Esophagus (tissue), 2 donors: ENCODE data around the gene MAPRE2. TPM values are rescaled to one million over a fixed set of nuclear protein-coding genes. Genes with fewer than 3 reads are reported as not detected.

Experiments
- H3K27ac ChIP-seq, 2 donors: one replicate each; pipeline ENCODE4 v1.5.1; 2013; ENCODE audit warnings: low read depth in 2 of 2, mild to moderate bottlenecking in 2 of 2, inconsistent platforms in 1 of 2, low read length in 1 of 2, moderate library complexity in 1 of 2
- H3K27me3 ChIP-seq, 2 donors: one replicate each; pipeline ENCODE4 v1.6.1; 2013; ENCODE audit warnings: low read length in 2 of 2, control low read depth in 1 of 2, mild to moderate bottlenecking in 1 of 2; ENCODE audit not compliant: insufficient read depth in 2 of 2, control insufficient read depth in 1 of 2
- H3K36me3 ChIP-seq, 2 donors: one replicate each; pipeline ENCODE4 v1.6.1; 2013; ENCODE audit warnings: low read length in 1 of 2; ENCODE audit not compliant: control insufficient read depth in 2 of 2, insufficient read depth in 2 of 2
- H3K4me1 ChIP-seq, 2 donors: one replicate each; pipeline ENCODE4 v1.6.1; 2013; ENCODE audit warnings: low read length in 1 of 2; ENCODE audit not compliant: control insufficient read depth in 2 of 2, insufficient read depth in 2 of 2
- H3K4me3 ChIP-seq, 2 donors: one replicate each; pipeline ENCODE4 v1.5.1; 2013; ENCODE audit warnings: low read length in 2 of 2, mild to moderate bottlenecking in 2 of 2, low read depth in 1 of 2, moderate library complexity in 1 of 2
- H3K9me3 ChIP-seq, 2 donors: one replicate each; pipeline ENCODE4 v1.6.1; 2013; ENCODE audit warnings: mild to moderate bottlenecking in 2 of 2, low read depth in 1 of 2, low read length in 1 of 2, moderate library complexity in 1 of 2; ENCODE audit not compliant: control insufficient read depth in 2 of 2, insufficient read depth in 1 of 2
- WGBS, 2 donors: extraction: QIAGEN DNeasy Blood & Tissue Kit; methylation state at CpG; one replicate each; pipeline ENCODE4 v1.1.7; 2013; 5-methylcytosine and 5-hydroxymethylcytosine counted together
- polyA plus RNA-seq, 2 donors: library from polyadenylated mRNA; stranded (reverse); fragments of 200-250 nt; gene quantifications; one replicate each; pipeline ENCODE4 v1.2.3, GENCODE V29; 2013
- donor health status: healthy with polysubstance abuse.
- donor health status: Bipolar disorder and iron deficiency.

Gene MAPRE2
- polyA plus RNA-seq, 2 donors, result 2.4 to 3.5 TPM

- Histone ChIP-seq H3K9me3 (no peaks in the 10 kb centered on the region), H3K4me3 (no peak overlapping the region), H3K27me3 (no peaks in the 10 kb centered on the region), H3K27ac (no peak overlapping the region), H3K36me3 (peaks cover 0 to 3% of the 10 kb centered on the region in 2 donors), H3K4me1 (no peaks in the 10 kb centered on the region)
- WGBS, 2 donors, result 83 to 89% methylated on average over 2 of the region's 2 CpGs
Observed at GRCh38 chr18:35072616-35073015, 31.4 kb downstream of the MAPRE2 start.

- no peaks in the 10 kb centered on the region for H3K4me1 ChIP-seq
- 64 to 68% methylated on average over 3 of the region's 3 CpGs for WGBS, 2 donors
- no peaks in the 10 kb centered on the region for H3K27me3 ChIP-seq
- peaks cover 0 to 3% of the 10 kb centered on the region in 2 donors for H3K36me3 ChIP-seq
- no peak overlapping the region for H3K27ac ChIP-seq
- no peak overlapping the region for H3K4me3 ChIP-seq
- H3K9me3 ChIP-seq, result no peaks in the 10 kb centered on the region
Observed at GRCh38 chr18:35073186-35074105, 32.2 kb downstream of the MAPRE2 start.

- H3K36me3 ChIP-seq, result peaks cover 0 to 3% of the 10 kb centered on the region in 2 donors
- no peak overlapping the region for H3K27ac ChIP-seq
- no peak overlapping the region for H3K4me3 ChIP-seq
- no peaks in the 10 kb centered on the region for H3K4me1 ChIP-seq
- H3K9me3 ChIP-seq, result no peaks in the 10 kb centered on the region
- no peaks in the 10 kb centered on the region for H3K27me3 ChIP-seq
- WGBS, 2 donors, result 82 to 100% methylated on average over 1 of the region's 1 CpG
Observed at GRCh38 chr18:35074581-35074980, 33.4 kb downstream of the MAPRE2 start.

GRCh38 chr18:35075132-35075531, 33.9 kb downstream of the MAPRE2 start:
- no peaks in the 10 kb centered on the region for H3K27me3 ChIP-seq
- H3K27ac ChIP-seq, result no peak overlapping the region
- no peak overlapping the region for H3K4me3 ChIP-seq
- H3K9me3 ChIP-seq, result no peaks in the 10 kb centered on the region
- WGBS, 2 donors, result 81 to 85% methylated on average over 6 of the region's 6 CpGs
- peaks cover 0 to 3% of the 10 kb centered on the region in 2 donors for H3K36me3 ChIP-seq
- H3K4me1 ChIP-seq, result no peaks in the 10 kb centered on the region

GRCh38 chr18:35076135-35076924, 35.1 kb downstream of the MAPRE2 start:
- 65 to 74% methylated on average over 4 of the region's 4 CpGs for WGBS, 2 donors
- no peaks in the 10 kb centered on the region for H3K4me1 ChIP-seq

GRCh38 chr18:35077937-35078336, 36.7 kb downstream of the MAPRE2 start:
- H3K36me3 ChIP-seq, result no peaks in the 10 kb centered on the region
- H3K27ac ChIP-seq, result no peak overlapping the region
- H3K9me3 ChIP-seq, result no peaks in the 10 kb centered on the region
- H3K27me3 ChIP-seq, result no peaks in the 10 kb centered on the region
- H3K4me1 ChIP-seq, result no peaks in the 10 kb centered on the region
- no peak overlapping the region for H3K4me3 ChIP-seq

More at GRCh38 chr18:35076135-35076924, 35.1 kb downstream of the MAPRE2 start:
- H3K9me3 ChIP-seq, result no peaks in the 10 kb centered on the region
- H3K36me3 ChIP-seq, result no peaks in the 10 kb centered on the region
- H3K27me3 ChIP-seq, result no peaks in the 10 kb centered on the region
- H3K27ac ChIP-seq, result no peak overlapping the region
- no peak overlapping the region for H3K4me3 ChIP-seq

- Histone ChIP-seq H3K27ac (no peak overlapping the region), H3K4me1 (no peaks in the 10 kb centered on the region), H3K4me3 (no peak overlapping the region), H3K36me3 (no peaks in the 10 kb centered on the region), H3K27me3 (no peaks in the 10 kb centered on the region), H3K9me3 (no peaks in the 10 kb centered on the region)
- 95 to 97% methylated on average over 1 of the region's 1 CpG for WGBS, 2 donors
Observed at GRCh38 chr18:35080058-35080457, 38.8 kb downstream of the MAPRE2 start.

- Histone ChIP-seq H3K9me3 (no peaks in the 10 kb centered on the region), H3K27ac (no peak overlapping the region), H3K27me3 (no peaks in the 10 kb centered on the region), H3K4me3 (no peak overlapping the region), H3K36me3 (no peaks in the 10 kb centered on the region), H3K4me1 (no peaks in the 10 kb centered on the region)
- 92 to 94% methylated on average over 3 of the region's 3 CpGs for WGBS, 2 donors
Observed at GRCh38 chr18:35083174-35083712, 42.0 kb downstream of the MAPRE2 start.

- WGBS, 2 donors, result 63 to 67% methylated on average over 5 of the region's 5 CpGs
- H3K27me3 ChIP-seq, result no peaks in the 10 kb centered on the region
- H3K4me1 ChIP-seq, result no peaks in the 10 kb centered on the region
- no peak overlapping the region for H3K27ac ChIP-seq
- no peaks in the 10 kb centered on the region for H3K9me3 ChIP-seq
- H3K36me3 ChIP-seq, result no peaks in the 10 kb centered on the region
- H3K4me3 ChIP-seq, result no peak overlapping the region
Observed at GRCh38 chr18:35084494-35085449, 43.6 kb downstream of the MAPRE2 start.
